Panc1 (cell line): ENCODE measurements around the gene BMP8B.

ENCODE experiments used
- POLR2AphosphoS5 ChIP-seq: IDR thresholded peaks from 2 replicates; pipeline ENCODE4 v1.6.1; 2012; ENCODE audit warnings: mild to moderate bottlenecking, low read depth, low read length, moderate library complexity
- SIN3A ChIP-seq: IDR thresholded peaks from 2 replicates; pipeline ENCODE4 v1.6.1; 2012; ENCODE audit warnings: low read depth, mild to moderate bottlenecking, low read length, moderate library complexity, borderline replicate concordance; ENCODE audit not compliant: insufficient read depth
- TF ChIP-seq, protein P1 (sequence below): fragments of 450-650 bp; IDR thresholded peaks from 2 replicates; pipeline ENCODE4 v1.5.1; 2017; ENCODE audit warnings: mild to moderate bottlenecking
- TF ChIP-seq, protein P2 (sequence below), 2 experiments: IDR thresholded peaks; 2 replicates each; pipeline ENCODE4 v1.6.1; 2011 to 2012; ENCODE audit warnings: low read depth in 2 of 2, control low read depth in 1 of 2, low read length in 1 of 2, mild to moderate bottlenecking in 1 of 2, moderate library complexity in 1 of 2; ENCODE audit not compliant: insufficient read depth in 1 of 2

DNA sequence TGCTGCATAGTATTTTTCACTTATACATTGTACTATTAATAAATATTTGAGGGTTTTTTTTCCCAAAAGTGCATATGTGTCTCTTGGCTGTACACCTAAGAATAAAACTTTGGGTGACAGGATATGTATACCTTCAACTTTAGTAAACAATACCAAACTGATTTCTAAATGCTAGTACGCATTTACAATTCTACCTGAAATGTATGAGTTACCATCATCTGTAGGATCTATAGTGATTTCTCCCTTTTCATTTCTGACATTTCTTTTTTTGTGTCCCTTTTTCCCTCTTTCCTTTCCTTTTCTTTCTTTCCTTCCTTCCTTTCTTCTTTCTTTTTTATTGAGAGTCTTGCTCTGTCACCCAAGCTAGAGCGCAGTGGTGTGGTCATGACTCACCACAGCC is 16.7 kb upstream of the BMP8B start:
- TF ChIP-seq SIN3A: no peak
- TF ChIP-seq, protein P1, sequence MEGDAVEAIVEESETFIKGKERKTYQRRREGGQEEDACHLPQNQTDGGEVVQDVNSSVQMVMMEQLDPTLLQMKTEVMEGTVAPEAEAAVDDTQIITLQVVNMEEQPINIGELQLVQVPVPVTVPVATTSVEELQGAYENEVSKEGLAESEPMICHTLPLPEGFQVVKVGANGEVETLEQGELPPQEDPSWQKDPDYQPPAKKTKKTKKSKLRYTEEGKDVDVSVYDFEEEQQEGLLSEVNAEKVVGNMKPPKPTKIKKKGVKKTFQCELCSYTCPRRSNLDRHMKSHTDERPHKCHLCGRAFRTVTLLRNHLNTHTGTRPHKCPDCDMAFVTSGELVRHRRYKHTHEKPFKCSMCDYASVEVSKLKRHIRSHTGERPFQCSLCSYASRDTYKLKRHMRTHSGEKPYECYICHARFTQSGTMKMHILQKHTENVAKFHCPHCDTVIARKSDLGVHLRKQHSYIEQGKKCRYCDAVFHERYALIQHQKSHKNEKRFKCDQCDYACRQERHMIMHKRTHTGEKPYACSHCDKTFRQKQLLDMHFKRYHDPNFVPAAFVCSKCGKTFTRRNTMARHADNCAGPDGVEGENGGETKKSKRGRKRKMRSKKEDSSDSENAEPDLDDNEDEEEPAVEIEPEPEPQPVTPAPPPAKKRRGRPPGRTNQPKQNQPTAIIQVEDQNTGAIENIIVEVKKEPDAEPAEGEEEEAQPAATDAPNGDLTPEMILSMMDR: no peak
- TF ChIP-seq, protein P2, sequence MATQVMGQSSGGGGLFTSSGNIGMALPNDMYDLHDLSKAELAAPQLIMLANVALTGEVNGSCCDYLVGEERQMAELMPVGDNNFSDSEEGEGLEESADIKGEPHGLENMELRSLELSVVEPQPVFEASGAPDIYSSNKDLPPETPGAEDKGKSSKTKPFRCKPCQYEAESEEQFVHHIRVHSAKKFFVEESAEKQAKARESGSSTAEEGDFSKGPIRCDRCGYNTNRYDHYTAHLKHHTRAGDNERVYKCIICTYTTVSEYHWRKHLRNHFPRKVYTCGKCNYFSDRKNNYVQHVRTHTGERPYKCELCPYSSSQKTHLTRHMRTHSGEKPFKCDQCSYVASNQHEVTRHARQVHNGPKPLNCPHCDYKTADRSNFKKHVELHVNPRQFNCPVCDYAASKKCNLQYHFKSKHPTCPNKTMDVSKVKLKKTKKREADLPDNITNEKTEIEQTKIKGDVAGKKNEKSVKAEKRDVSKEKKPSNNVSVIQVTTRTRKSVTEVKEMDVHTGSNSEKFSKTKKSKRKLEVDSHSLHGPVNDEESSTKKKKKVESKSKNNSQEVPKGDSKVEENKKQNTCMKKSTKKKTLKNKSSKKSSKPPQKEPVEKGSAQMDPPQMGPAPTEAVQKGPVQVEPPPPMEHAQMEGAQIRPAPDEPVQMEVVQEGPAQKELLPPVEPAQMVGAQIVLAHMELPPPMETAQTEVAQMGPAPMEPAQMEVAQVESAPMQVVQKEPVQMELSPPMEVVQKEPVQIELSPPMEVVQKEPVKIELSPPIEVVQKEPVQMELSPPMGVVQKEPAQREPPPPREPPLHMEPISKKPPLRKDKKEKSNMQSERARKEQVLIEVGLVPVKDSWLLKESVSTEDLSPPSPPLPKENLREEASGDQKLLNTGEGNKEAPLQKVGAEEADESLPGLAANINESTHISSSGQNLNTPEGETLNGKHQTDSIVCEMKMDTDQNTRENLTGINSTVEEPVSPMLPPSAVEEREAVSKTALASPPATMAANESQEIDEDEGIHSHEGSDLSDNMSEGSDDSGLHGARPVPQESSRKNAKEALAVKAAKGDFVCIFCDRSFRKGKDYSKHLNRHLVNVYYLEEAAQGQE (IDR thresholded peaks at IDR 0.05; ENCODE audit: insufficient read depth in 1 of 2, low read depth in 2 of 2, low read length in 1 of 2): no peak
- TF ChIP-seq POLR2AphosphoS5: no peak
